HT1080 (cell line): ENCODE results near the gene NRIP3. TPM values are rescaled to one million over a fixed set of nuclear protein-coding genes. Genes with fewer than 3 reads are reported as not detected.
"Not testable (repeated sequence)": the region's sequence is repeated elsewhere in the genome, so short reads cannot be mapped to it uniquely, and the experiment has no call there.

Experiments
- DNase-seq: peaks from one replicate; pipeline ENCODE4 v3.0.0-alpha.2; 2015; ENCODE audit warnings: low read depth
- total RNA-seq: library from RNA; depleted of rRNA; stranded (reverse); fragments of >200 nt; shearing (Covaris generic); gene quantifications from 2 replicates; pipeline ENCODE4 v1.2.3, GENCODE V29; 2014

The NRIP3 gene
- total RNA-seq, 1 experiment from 2014 or later, result 52.6 TPM

GRCh38 chr11:9016916-9017642, 13.3 kb upstream of the NRIP3 start:
- DNase-seq, result peak; percentile 53

- peak; percentile 73 for DNase-seq
Observed at GRCh38 chr11:9015677-9016076, 11.9 kb upstream of the NRIP3 start.

DNA sequence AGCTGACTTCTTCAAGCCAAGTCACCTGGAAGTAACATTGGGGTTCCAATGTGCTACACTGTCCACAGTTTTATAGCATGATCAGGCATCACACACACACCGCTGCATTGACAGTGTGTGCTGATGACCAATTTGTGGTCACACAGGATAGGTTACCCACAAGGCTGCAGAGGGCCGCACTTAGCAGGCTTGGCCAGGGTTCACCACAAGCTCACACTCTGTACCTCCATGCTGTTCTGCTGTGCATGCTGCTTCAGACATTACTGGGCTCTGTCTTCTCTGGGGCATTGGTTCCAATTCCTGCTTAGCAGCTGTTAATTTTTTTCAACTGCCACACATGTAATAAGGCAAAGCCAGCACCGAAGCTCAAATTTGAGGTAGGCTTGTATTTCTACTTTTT, 11.0 kb upstream of the NRIP3 start:
- DNase-seq, result no peak

DNA sequence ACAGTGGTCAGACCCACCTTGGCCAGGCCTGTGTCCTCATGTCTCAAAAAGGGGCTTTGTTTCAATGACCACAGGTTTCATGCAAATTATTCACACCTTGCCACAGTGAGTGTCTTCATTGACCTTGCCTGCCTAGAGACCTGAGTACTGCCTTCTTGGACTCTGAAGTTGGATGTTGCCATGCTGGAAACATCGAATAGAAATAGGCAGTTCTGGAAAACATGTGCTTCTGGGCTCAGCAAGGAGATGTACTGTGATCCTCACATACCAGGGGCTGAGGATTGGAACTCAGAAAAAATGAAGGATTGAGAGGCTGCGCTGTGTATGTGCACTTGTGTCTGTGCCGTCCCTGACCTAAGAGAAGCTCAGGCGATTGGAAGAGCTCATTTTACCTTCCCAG, 9.6 kb upstream of the NRIP3 start:
- no peak for DNase-seq

GRCh38 chr11:9009538-9009937, 5.7 kb upstream of the NRIP3 start:
- not testable (repeated sequence) for DNase-seq

GRCh38 chr11:9008661-9009060, 4.9 kb upstream of the NRIP3 start:
- DNase-seq, result no peak

GRCh38 chr11:9008011-9008550, 4.3 kb upstream of the NRIP3 start:
- DNase-seq, result no peak

DNA sequence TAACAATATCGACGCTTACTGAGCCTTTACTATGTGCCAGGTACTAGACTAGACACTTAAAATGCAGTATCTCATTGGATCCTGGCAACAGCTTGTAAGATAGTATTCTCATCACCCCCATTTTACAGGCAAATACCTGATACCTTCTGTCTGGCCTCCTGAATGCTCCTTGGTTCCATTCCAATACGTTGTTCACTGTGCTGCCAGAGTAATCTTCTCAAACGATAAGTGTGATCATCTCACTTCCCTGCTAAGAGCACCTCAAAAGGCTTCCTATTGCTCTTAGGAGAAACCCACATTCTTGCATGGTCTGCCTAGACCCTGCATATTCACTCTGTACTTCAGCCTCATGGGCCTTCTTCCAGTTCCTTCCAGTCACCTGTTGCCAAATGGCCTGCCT, 1.3 kb upstream of the NRIP3 start:
- no peak for DNase-seq

DNA sequence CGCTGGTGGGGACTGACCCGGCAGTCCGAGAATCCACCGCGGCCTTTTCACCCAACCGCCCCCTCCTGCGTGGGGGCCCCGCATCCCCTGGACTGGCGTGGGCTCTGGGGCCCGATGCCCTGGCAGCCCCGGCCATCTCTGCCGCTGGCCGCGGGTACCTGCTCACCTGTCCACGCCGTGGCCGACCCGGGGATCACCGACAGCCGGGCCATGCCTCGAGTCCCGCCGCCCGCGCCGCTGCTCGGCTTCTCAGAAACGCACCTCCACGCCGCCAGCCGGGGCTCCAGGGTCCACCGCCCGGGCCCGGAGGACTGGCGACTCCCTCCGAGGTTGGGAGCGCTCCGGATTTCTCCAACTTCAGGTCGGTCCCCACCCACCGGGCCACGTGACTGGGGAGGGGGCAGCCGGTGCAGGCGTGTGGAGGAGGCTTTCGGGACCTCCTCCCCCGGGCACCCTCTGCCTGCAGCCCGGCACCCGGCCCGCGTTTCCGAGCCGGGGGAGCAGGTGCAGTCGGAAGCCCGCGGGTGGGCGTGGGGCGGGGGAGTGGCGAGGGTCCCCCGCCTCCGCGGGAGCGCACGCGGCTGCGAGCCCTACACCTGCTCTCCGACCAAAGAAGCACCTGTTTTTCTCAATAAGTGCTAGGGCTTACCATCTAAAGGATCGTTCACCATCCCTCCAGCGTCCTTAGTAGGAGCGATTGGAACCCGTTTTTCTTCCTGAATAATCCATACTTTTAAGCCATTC, 554 bp upstream of the NRIP3 start:
- DNase-seq, result no peak

DNA sequence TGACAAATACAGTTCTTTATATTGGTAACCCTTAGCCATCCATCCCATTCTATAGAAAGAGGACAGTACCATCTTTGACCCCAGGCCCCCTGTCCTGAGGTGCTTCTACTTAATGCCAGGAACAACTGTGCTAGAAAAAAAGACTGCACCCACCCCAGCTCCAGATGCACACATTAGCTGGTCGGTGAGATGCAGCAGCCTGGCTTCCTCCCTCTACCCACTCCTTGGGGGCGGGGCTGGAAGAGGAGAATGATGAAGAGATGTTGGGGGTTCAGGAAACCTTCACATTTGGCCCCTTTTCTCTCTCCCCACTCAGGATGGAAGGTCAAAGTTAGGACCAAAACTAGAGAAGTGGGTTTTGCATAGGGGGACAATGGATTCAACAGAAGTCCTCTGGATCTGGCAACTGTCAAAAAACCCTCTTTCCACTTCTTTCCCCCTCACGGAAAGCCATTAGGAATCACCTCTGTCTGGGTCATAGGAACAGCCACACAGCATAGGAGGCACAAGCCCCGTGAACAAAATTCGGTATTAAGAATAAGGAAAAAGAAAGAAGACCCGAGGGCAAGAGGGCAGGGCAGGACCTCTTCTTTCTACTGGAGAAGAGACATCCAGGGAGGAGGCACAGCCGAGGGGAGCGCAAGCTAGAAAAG, 755 bp downstream of the NRIP3 start:
- DNase-seq, result peak; percentile 49

- DNase-seq, result peak; percentile 94
Observed at GRCh38 chr11:9001736-9002135, 2.1 kb downstream of the NRIP3 start.

DNA sequence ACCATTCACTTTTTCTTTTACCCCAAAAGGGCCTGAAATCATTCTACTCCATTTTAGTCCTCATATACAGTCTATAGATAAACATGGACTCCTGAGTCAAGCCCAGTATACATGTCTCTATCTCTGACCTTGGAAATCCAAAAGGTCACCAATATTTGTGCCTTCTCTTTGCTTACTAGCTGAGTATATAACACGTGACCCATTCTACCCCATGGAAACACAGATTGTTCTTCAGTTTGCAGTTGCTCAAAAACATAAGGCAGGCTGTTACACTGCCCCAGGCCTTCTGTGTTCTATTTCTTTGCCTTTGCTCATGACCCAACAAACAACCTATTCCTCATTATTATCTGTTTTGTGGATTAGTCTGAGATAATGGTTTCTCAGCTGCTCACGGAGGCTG, 5.8 kb downstream of the NRIP3 start:
- no peak for DNase-seq

DNA sequence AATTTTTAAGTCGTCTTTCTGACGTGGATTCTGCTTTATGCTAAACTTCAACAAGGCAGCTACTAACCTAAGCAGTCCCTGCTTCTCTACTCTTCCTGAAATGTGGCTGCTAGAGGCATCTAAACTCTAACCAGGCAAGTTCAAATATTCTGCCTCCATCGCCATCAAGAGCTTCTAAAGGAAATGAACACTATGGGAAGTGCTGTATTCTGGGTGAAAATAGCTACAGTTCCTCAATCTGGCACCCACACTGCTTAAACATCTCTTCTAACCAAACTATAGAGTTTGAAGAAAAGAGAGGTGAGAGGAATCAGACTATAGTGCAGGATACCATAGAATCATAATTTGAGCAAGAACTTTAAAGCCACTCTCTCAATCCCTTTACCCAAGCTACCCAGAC, 6.3 kb downstream of the NRIP3 start:
- DNase-seq, result no peak

DNA sequence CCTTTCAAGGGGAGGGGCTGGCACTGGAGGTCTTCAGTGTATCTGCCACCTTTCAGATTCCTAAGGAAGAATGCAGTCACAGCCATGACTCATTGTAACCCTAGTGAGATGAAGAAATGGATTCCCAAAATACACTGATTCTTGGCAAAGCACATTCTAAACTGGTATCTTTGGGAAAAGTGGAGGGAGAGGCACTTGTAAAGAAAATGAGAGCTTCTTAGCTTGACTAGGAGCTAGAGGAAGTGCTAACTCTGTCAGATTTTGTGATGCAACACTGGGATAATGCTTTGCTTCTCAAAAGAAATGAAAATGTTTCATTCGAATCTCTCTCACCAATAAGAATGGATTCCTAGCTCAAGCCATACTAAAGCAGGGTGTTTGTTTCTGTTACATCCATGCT, 14.3 kb downstream of the NRIP3 start:
- DNase-seq, result peak; percentile 59

GRCh38 chr11:8988329-8989234, 15.2 kb downstream of the NRIP3 start:
- peak; percentile 61 for DNase-seq

- no peak for DNase-seq
Observed at GRCh38 chr11:8987446-8987845, 16.4 kb downstream of the NRIP3 start.

DNA sequence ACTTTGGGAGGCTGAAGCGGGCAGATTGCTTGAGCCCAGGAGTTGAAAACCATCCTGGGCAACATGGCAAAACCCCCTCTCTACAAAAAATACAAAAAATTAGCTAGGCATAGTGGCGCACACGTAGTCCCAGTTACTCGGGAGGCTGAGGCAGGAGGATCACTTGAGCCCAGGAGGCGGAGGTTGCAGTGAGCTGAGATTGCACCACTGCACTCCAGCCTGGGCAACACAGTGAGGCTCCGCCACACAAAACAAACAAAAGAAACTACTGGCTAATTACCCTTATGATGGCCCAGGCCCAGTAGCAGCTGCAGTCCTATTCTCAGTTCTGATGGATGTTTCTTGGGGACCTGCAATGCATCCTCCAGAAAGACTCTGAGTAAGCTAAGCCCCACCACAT, 17.0 kb downstream of the NRIP3 start:
- not testable (repeated sequence) for DNase-seq

GRCh38 chr11:8985462-8985861, 18.3 kb downstream of the NRIP3 start:
- DNase-seq, result no peak

- DNase-seq, result no peak
Observed at GRCh38 chr11:8983552-8983951, 20.2 kb downstream of the NRIP3 start.

GRCh38 chr11:8980485-8980884, 23.3 kb downstream of the NRIP3 start:
- no peak for DNase-seq

GRCh38 chr11:8979365-8979764, 24.4 kb downstream of the NRIP3 start:
- not testable (repeated sequence) for DNase-seq
